ENCODE measurements around the gene FRMD4A. TPM values are rescaled to one million over a fixed set of nuclear protein-coding genes. Genes with fewer than 3 reads are reported as not detected.

Gene FRMD4A
- total and polyA plus RNA-seq, 11 donors, result 12.2 to 58.1 (median 28.1) TPM

- Histone ChIP-seq H3K9me3 (no peaks in the 10 kb centered on the region), H3K4me1 (peaks cover 0 to 13% (median 0%) of the 10 kb centered on the region in 12 donors), H3K36me3 (no peaks in the 10 kb centered on the region), H3K4me3 (peak overlapping the region in 3 of 12 donors; percentile 12 to 17 (median 13)), H3K27ac (no peak overlapping the region), H3K27me3 (no peaks in the 10 kb centered on the region)
- WGBS, 4 donors, result 95 to 96% (median 95%) methylated on average over 12 of the region's 12 CpGs
- TF ChIP-seq CTCF (IDR thresholded peaks at IDR 0.05) (no peak), POLR2A (IDR thresholded peaks at IDR 0.05) (no peak)
- no peak for DNase-seq
- ATAC-seq, result no peak
- intact Hi-C loops (cut with DNase I), result loop anchor here in 1 of 10 donors (10.0 kb wide), 1 partner anchor 176 kb away; no protein-coding TSS in a partner anchor
These were observed 359.8 kb downstream of the FRMD4A start for GRCh38 chr10:13970957-13971353.

GRCh38 chr10:13970236-13970956, 360.3 kb downstream of the FRMD4A start:
- peak overlapping the region in 2 of 12 donors; percentile 9 to 13 for H3K4me3 ChIP-seq
- ATAC-seq (no peak), DNase-seq (no peak)
- H3K27ac ChIP-seq, result no peak overlapping the region
- intact Hi-C loops (cut with DNase I), result loop anchor here in 1 of 10 donors (10.0 kb wide), 1 partner anchor 176 kb away; no protein-coding TSS in a partner anchor
- H3K4me1 ChIP-seq, result peaks cover 0 to 13% (median 0%) of the 10 kb centered on the region in 12 donors
- no peaks in the 10 kb centered on the region for H3K27me3 ChIP-seq
- TF ChIP-seq CTCF (IDR thresholded peaks at IDR 0.05), result no peak
- no peak for TF ChIP-seq POLR2A (IDR thresholded peaks at IDR 0.05)
- H3K36me3 ChIP-seq, result no peaks in the 10 kb centered on the region
- H3K9me3 ChIP-seq, result no peaks in the 10 kb centered on the region
- whole genome bisulfite sequencing, 4 donors, result 44 to 63% (median 52%) methylated on average over 16 to 18 of the region's 18 CpGs

GRCh38 chr10:13969792-13970140, 361.0 kb downstream of the FRMD4A start:
- TF ChIP-seq POLR2A (IDR thresholded peaks at IDR 0.05) (no peak), CTCF (IDR thresholded peaks at IDR 0.05) (no peak)
- Histone ChIP-seq H3K27me3 (no peaks in the 10 kb centered on the region), H3K4me1 (peaks cover 0 to 13% (median 0%) of the 10 kb centered on the region in 12 donors), H3K4me3 (no peak overlapping the region), H3K9me3 (no peaks in the 10 kb centered on the region), H3K36me3 (no peaks in the 10 kb centered on the region), H3K27ac (no peak overlapping the region)
- no peak for ATAC-seq
- WGBS, 4 donors, result 84 to 94% (median 92%) methylated on average over 3 of the region's 3 CpGs
- DNase-seq, result no peak
- intact Hi-C loops (cut with DNase I), result loop anchor here in 1 of 10 donors (10.0 kb wide), 1 partner anchor 175 kb away; no protein-coding TSS in a partner anchor

GRCh38 chr10:13969118-13969791, 361.5 kb downstream of the FRMD4A start:
- no peak for TF ChIP-seq POLR2A (IDR thresholded peaks at IDR 0.05)
- no peak for TF ChIP-seq CTCF (IDR thresholded peaks at IDR 0.05)
- peaks cover 0 to 13% (median 0%) of the 10 kb centered on the region in 12 donors for H3K4me1 ChIP-seq
- DNase-seq, result no peak
- H3K36me3 ChIP-seq, result no peaks in the 10 kb centered on the region
- H3K27me3 ChIP-seq, result no peaks in the 10 kb centered on the region
- no peak overlapping the region for H3K4me3 ChIP-seq
- ATAC-seq, result peak in 1 of 4 donors; percentile 13
- H3K27ac ChIP-seq, result no peak overlapping the region
- WGBS, 4 donors, result 88 to 95% (median 93%) methylated on average over 12 of the region's 12 CpGs
- intact Hi-C loops (cut with DNase I), result no loop called here
- no peaks in the 10 kb centered on the region for H3K9me3 ChIP-seq

All from heart left ventricle (tissue), 16 donors.